Liver (tissue), 9 donors: Measurements from ENCODE around the gene ZER1. TPM values are rescaled to one million over a fixed set of nuclear protein-coding genes. Genes with fewer than 3 reads are reported as not detected.
"Not testable (repeated sequence)": the region's sequence is repeated elsewhere in the genome, so short reads cannot be mapped to it uniquely, and the experiment has no call there.

Experiments
- DNase-seq: peaks from one replicate; pipeline ENCODE4 v3.0.0-alpha.2; 2017; ENCODE audit warnings: low spot score
- H3K27ac ChIP-seq, 2 donors: one replicate each; pipeline ENCODE4 v1.7.0; 2013; ENCODE audit warnings: inconsistent platforms in 2 of 2, low read length in 2 of 2, control low read depth in 1 of 2, low read depth in 1 of 2, mild to moderate bottlenecking in 1 of 2
- H3K27me3 ChIP-seq, 4 donors: one replicate each; pipeline versions ENCODE4 v1.6.1 to v1.7.0; 2013; ENCODE audit warnings: low read length in 3 of 4, inconsistent platforms in 1 of 4, mild to moderate bottlenecking in 1 of 4, moderate library complexity in 1 of 4; ENCODE audit not compliant: control insufficient read depth in 4 of 4, insufficient read depth in 4 of 4
- H3K36me3 ChIP-seq, 4 donors: one replicate each; pipeline versions ENCODE4 v1.6.1 to v1.7.0; 2013; ENCODE audit warnings: low read length in 3 of 4, mild to moderate bottlenecking in 3 of 4, low read depth in 1 of 4, moderate library complexity in 1 of 4; ENCODE audit not compliant: control insufficient read depth in 4 of 4, insufficient read depth in 3 of 4
- H3K4me1 ChIP-seq, 4 donors: one replicate each; pipeline versions ENCODE4 v1.6.1 to v1.7.0; 2013; ENCODE audit warnings: low read length in 3 of 4, mild to moderate bottlenecking in 3 of 4, moderate library complexity in 1 of 4; ENCODE audit not compliant: control insufficient read depth in 4 of 4, insufficient read depth in 4 of 4
- H3K4me3 ChIP-seq, 3 donors: one replicate each; pipeline versions ENCODE4 v1.6.1 to v1.7.0; 2013; ENCODE audit warnings: low read length in 3 of 3, control low read depth in 1 of 3, low read depth in 1 of 3, mild to moderate bottlenecking in 1 of 3
- H3K9ac ChIP-seq, 2 donors: one replicate each; pipeline ENCODE4 v1.7.0; 2013; ENCODE audit warnings: low read length in 2 of 2, mild to moderate bottlenecking in 2 of 2, moderate library complexity in 2 of 2, control low read depth in 1 of 2, low read depth in 1 of 2
- H3K9me3 ChIP-seq, 4 donors: one replicate each; pipeline versions ENCODE4 v1.6.1 to v1.7.0; 2013; ENCODE audit warnings: low read length in 3 of 4; ENCODE audit not compliant: control insufficient read depth in 4 of 4
- ATF3 ChIP-seq: IDR thresholded peaks from 2 replicates; pipeline ENCODE4 v1.6.1; 2016; ENCODE audit warnings: antibody characterized with exemption
- CTCF ChIP-seq: fragments of 150-350 bp; IDR thresholded peaks from 2 replicates; pipeline ENCODE4 v1.5.1; 2017; ENCODE audit warnings: improper control_type of control experiment, low read depth, low read length; ENCODE audit not compliant: missing input control
- EGR1 ChIP-seq, 2 donors: IDR thresholded peaks; 2 replicates each; pipeline ENCODE4 v1.6.1; 2016 to 2018; ENCODE audit warnings: antibody characterized with exemption in 2 of 2, low read depth in 2 of 2
- FOXA1 ChIP-seq: IDR thresholded peaks from 2 replicates; pipeline ENCODE4 v1.6.1; 2016; ENCODE audit warnings: antibody characterized with exemption
- FOXA2 ChIP-seq: IDR thresholded peaks from 2 replicates; pipeline ENCODE4 v1.6.1; 2016; ENCODE audit warnings: antibody characterized with exemption
- GABPA ChIP-seq, 2 donors: IDR thresholded peaks in 1 of 2; conservative IDR thresholded peaks in 1 of 2; 2 replicates each; pipeline ENCODE4 v1.6.1; 2016; ENCODE audit warnings: antibody characterized with exemption in 2 of 2, mild to moderate bottlenecking in 1 of 2, moderate library complexity in 1 of 2
- HNF4A ChIP-seq, 2 donors: conservative IDR thresholded peaks; 2 replicates each; pipeline ENCODE4 v1.6.1; 2016; ENCODE audit warnings: antibody characterized with exemption in 2 of 2, mild to moderate bottlenecking in 2 of 2
- HNF4G ChIP-seq: IDR thresholded peaks from 2 replicates; pipeline ENCODE4 v1.6.1; 2016; ENCODE audit warnings: antibody characterized with exemption
- JUND ChIP-seq, 2 donors: IDR thresholded peaks; 2 replicates each; pipeline ENCODE4 v1.6.1; 2016; ENCODE audit warnings: antibody characterized with exemption in 2 of 2
- MAX ChIP-seq: IDR thresholded peaks from 2 replicates; pipeline ENCODE4 v1.6.1; 2016; ENCODE audit warnings: antibody characterized with exemption
- NR2F2 ChIP-seq: IDR thresholded peaks from 2 replicates; pipeline ENCODE4 v1.6.1; 2016; ENCODE audit warnings: antibody characterized with exemption
- RAD21 ChIP-seq, 2 donors: IDR thresholded peaks; 2 replicates each; pipeline ENCODE4 v1.6.1; 2016; ENCODE audit warnings: antibody characterized with exemption in 2 of 2, mild to moderate bottlenecking in 2 of 2
- REST ChIP-seq: IDR thresholded peaks from 2 replicates; pipeline ENCODE4 v1.6.1; 2016; ENCODE audit warnings: antibody characterized with exemption, mild to moderate bottlenecking
- RXRA ChIP-seq, 2 donors: IDR thresholded peaks; 2 replicates each; pipeline ENCODE4 v1.6.1; 2017 to 2018; ENCODE audit warnings: antibody characterized with exemption in 2 of 2, mild to moderate bottlenecking in 1 of 2
- SP1 ChIP-seq: IDR thresholded peaks from 2 replicates; pipeline ENCODE4 v1.6.1; 2018; ENCODE audit warnings: antibody characterized with exemption, mild to moderate bottlenecking
- YY1 ChIP-seq: IDR thresholded peaks from 2 replicates; pipeline ENCODE4 v1.6.1; 2016; ENCODE audit warnings: antibody characterized with exemption, mild to moderate bottlenecking
- WGBS: extraction: QIAGEN DNeasy Blood & Tissue Kit; methylation state at CpG from one replicate; pipeline ENCODE4 v1.1.7; 2013; 5-methylcytosine and 5-hydroxymethylcytosine counted together
- polyA plus RNA-seq, 2 donors: library from polyadenylated mRNA; stranded (reverse) in 1 of 2; unstranded in 1 of 2; fragments of 200-250 nt in 1 of 2; fragments of >200 nt in 1 of 2; fragmentation: Nextera tagmentation in 1 of 2; extraction: Ambion mirVana in 1 of 2; gene quantifications; one replicate each; pipeline versions ENCODE4 v1.2.1 to v1.2.3, GENCODE V29; 2013 to 2015
- total RNA-seq, 2 donors: library from RNA; depleted of rRNA; stranded (reverse); fragments of >200 nt; gene quantifications; one replicate each; pipeline ENCODE4 v1.2.3, GENCODE V29; 2014
- donor health status: healthy.
- donor health status: healthy.
- donor health status: healthy.
- donor health status: healthy.
- donor health status: healthy.

Gene ZER1
- total and polyA plus RNA-seq, 4 donors, result 7.6 to 29.1 (median 15.8) TPM

- DNase-seq, result no peak
- 90% methylated on average over 7 of the region's 7 CpGs for WGBS
- no peak overlapping the region for H3K4me3 ChIP-seq
- no peaks in the 10 kb centered on the region for H3K36me3 ChIP-seq
- peaks cover 0 to 3% (median 0%) of the 10 kb centered on the region in 4 donors for H3K9me3 ChIP-seq
- H3K4me1 ChIP-seq, result peaks cover 0 to under 1% (median 0%) of the 10 kb centered on the region in 4 donors
- H3K9ac ChIP-seq, result no peak overlapping the region
- no peak overlapping the region for H3K27ac ChIP-seq
- H3K27me3 ChIP-seq, result no peaks in the 10 kb centered on the region
- TF ChIP-seq REST (no peak), ATF3 (no peak), RXRA (IDR thresholded peaks at IDR 0.05) (no peak), YY1 (no peak), FOXA2 (no peak), HNF4G (no peak), HNF4A (conservative IDR thresholded peaks at IDR 0.05) (no peak), EGR1 (IDR thresholded peaks at IDR 0.05; ENCODE audit: low read depth in 2 of 2) (no peak)
These were observed 9.7 kb upstream of the ZER1 start for GRCh38 chr9:128781187-128782070.

GRCh38 chr9:128780093-128780492, 8.4 kb upstream of the ZER1 start:
- H3K4me1 ChIP-seq, H3K27me3 ChIP-seq, DNase-seq, H3K9ac ChIP-seq, H3K27ac ChIP-seq, H3K9me3 ChIP-seq, H3K36me3 ChIP-seq, H3K4me3 ChIP-seq: not testable (repeated sequence)
- WGBS, result 96% methylated on average over 25 of the region's 27 CpGs

- Histone ChIP-seq H3K9me3 (no peaks in the 10 kb centered on the region), H3K4me3 (no peak overlapping the region), H3K36me3 (no peaks in the 10 kb centered on the region), H3K9ac (no peak overlapping the region), H3K4me1 (peaks cover 3 to 20% (median 13%) of the 10 kb centered on the region in 4 donors), H3K27ac (no peak overlapping the region), H3K27me3 (no peaks in the 10 kb centered on the region)
- no peak for DNase-seq
- 93% methylated on average over 1 of the region's 1 CpG for WGBS
- TF ChIP-seq REST, result no peak
- TF ChIP-seq GABPA (IDR thresholded peaks at IDR 0.05 in 1 of 2, conservative IDR thresholded peaks at IDR 0.05 in 1 of 2), result no peak
- TF ChIP-seq FOXA2, result no peak
- TF ChIP-seq HNF4G, result no peak
- TF ChIP-seq NR2F2, result no peak
- no peak for TF ChIP-seq RXRA (IDR thresholded peaks at IDR 0.05)
- no peak for TF ChIP-seq EGR1 (IDR thresholded peaks at IDR 0.05; ENCODE audit: low read depth in 2 of 2)
- no peak for TF ChIP-seq CTCF
- TF ChIP-seq FOXA1, result no peak
- TF ChIP-seq SP1, result no peak
- no peak for TF ChIP-seq JUND (IDR thresholded peaks at IDR 0.05)
- TF ChIP-seq RAD21 (IDR thresholded peaks at IDR 0.05), result no peak
- TF ChIP-seq MAX, result no peak
These were observed 3.1 kb upstream of the ZER1 start for GRCh38 chr9:128774804-128775203.
